Lung (tissue), 12 donors: ENCODE results near the gene CLDN1. TPM values are rescaled to one million over a fixed set of nuclear protein-coding genes. Genes with fewer than 3 reads are reported as not detected.

Experiments
- ATAC-seq: fragments of 200-7000 bp; cut with Tn5 transposase; one replicate; pipeline ENCODE4 v1.9.1; 2020; ENCODE audit warnings: moderate number of reproducible peaks; ENCODE audit not compliant: insufficient read depth, low FRiP score
- DNase-seq, 3 donors: peaks; one replicate each; pipeline ENCODE4 v3.0.0-alpha.2; 2013 to 2017
- H3K27ac ChIP-seq, 2 donors: one replicate each; pipeline ENCODE4 v1.5.1; 2013; ENCODE audit warnings: mild to moderate bottlenecking in 2 of 2, moderate library complexity in 2 of 2, control low read depth in 1 of 2, inconsistent platforms in 1 of 2, low read depth in 1 of 2, low read length in 1 of 2
- H3K27me3 ChIP-seq, 3 donors: one replicate each; pipeline ENCODE4 v1.5.1; 2013; ENCODE audit warnings: low read length in 2 of 3; ENCODE audit not compliant: control insufficient read depth in 3 of 3, insufficient read depth in 3 of 3
- H3K36me3 ChIP-seq, 4 donors: one replicate each; pipeline ENCODE4 v1.5.1; 2013; ENCODE audit warnings: low read length in 4 of 4, mild to moderate bottlenecking in 1 of 4, moderate library complexity in 1 of 4; ENCODE audit not compliant: control insufficient read depth in 4 of 4, insufficient read depth in 4 of 4
- H3K4me1 ChIP-seq, 5 donors: one replicate each; pipeline ENCODE4 v1.5.1; 2013; ENCODE audit warnings: low read length in 5 of 5, mild to moderate bottlenecking in 2 of 5, moderate library complexity in 1 of 5; ENCODE audit not compliant: control insufficient read depth in 5 of 5, insufficient read depth in 5 of 5
- H3K4me3 ChIP-seq: one replicate; pipeline ENCODE4 v1.5.1; 2013; ENCODE audit warnings: mild to moderate bottlenecking, control low read depth, moderate library complexity
- H3K9ac ChIP-seq, 2 donors: one replicate each; pipeline ENCODE4 v1.5.1; 2013; ENCODE audit warnings: low read length in 2 of 2, control low read depth in 1 of 2; ENCODE audit not compliant: insufficient read depth in 1 of 2
- H3K9me3 ChIP-seq, 4 donors: one replicate each; pipeline ENCODE4 v1.5.1; 2013; ENCODE audit warnings: low read length in 3 of 4, mild to moderate bottlenecking in 1 of 4, moderate library complexity in 1 of 4; ENCODE audit not compliant: control insufficient read depth in 4 of 4, insufficient read depth in 3 of 4
- WGBS, 2 donors: extraction: QIAGEN DNeasy Blood & Tissue Kit; methylation state at CpG; one replicate each; pipeline ENCODE4 v1.1.7; 2013; 5-methylcytosine and 5-hydroxymethylcytosine counted together
- polyA plus RNA-seq, 2 donors: library from polyadenylated mRNA; stranded (reverse); fragments of 200-250 nt; gene quantifications; one replicate each; pipeline ENCODE4 v1.2.1, GENCODE V29; 2013
- total RNA-seq, 2 donors: library from RNA; depleted of rRNA in 1 of 2; stranded (reverse); fragments of >200 nt in 1 of 2; gene quantifications; one replicate each; pipeline ENCODE4 v1.2.1, GENCODE V29; 2014 to 2021
- TF ChIP-seq, protein P1 (sequence below): IDR thresholded peaks from 2 replicates; pipeline ENCODE4 v1.5.1; 2012; ENCODE audit warnings: mild to moderate bottlenecking; ENCODE audit errors: control extremely low read depth, extremely low read depth
- donor health status: control.
- donor health status: control.
- donor health status: Bipolar disorder and iron deficiency.
- donor health status: healthy.
- donor health status: DM: yes; HTN: yes; CAD: no.

CLDN1 gene
- total and polyA plus RNA-seq, 4 donors: 7.1 to 29.8 (median 13.4) TPM

DNA sequence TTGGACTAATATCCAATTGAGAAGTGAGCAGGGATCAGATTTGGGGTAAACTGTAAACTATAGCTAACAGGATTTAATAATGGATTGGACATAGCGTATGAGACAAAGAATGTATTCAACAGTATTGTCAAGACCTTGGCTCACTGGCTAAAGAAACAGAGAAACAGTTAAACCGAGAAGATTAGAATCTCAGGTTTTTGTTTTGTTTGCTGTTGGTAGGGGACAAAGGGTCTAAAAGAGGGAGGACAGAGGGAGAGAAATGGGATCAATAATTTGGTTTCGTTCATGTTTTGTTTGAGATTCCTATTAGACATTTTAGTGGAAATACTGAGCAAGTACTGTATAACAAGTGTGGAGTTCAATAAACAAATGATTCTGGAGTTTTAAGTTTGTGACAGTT is 28.6 kb downstream of the CLDN1 start:
- no peaks in the 10 kb centered on the region for H3K4me1 ChIP-seq
- H3K9me3 ChIP-seq: peaks cover 0 to 8% (median 1%) of the 10 kb centered on the region in 4 donors
- no peak for DNase-seq
- no peaks in the 10 kb centered on the region for H3K27me3 ChIP-seq
- ATAC-seq: no peak
- WGBS, 2 donors: 90 to 92% methylated on average over 3 of the region's 3 CpGs
- no peak overlapping the region for H3K27ac ChIP-seq
- H3K4me3 ChIP-seq: no peak overlapping the region
- no peak overlapping the region for H3K9ac ChIP-seq
- H3K36me3 ChIP-seq: no peaks in the 10 kb centered on the region
- TF ChIP-seq, protein P1, sequence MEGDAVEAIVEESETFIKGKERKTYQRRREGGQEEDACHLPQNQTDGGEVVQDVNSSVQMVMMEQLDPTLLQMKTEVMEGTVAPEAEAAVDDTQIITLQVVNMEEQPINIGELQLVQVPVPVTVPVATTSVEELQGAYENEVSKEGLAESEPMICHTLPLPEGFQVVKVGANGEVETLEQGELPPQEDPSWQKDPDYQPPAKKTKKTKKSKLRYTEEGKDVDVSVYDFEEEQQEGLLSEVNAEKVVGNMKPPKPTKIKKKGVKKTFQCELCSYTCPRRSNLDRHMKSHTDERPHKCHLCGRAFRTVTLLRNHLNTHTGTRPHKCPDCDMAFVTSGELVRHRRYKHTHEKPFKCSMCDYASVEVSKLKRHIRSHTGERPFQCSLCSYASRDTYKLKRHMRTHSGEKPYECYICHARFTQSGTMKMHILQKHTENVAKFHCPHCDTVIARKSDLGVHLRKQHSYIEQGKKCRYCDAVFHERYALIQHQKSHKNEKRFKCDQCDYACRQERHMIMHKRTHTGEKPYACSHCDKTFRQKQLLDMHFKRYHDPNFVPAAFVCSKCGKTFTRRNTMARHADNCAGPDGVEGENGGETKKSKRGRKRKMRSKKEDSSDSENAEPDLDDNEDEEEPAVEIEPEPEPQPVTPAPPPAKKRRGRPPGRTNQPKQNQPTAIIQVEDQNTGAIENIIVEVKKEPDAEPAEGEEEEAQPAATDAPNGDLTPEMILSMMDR: no peak

DNA sequence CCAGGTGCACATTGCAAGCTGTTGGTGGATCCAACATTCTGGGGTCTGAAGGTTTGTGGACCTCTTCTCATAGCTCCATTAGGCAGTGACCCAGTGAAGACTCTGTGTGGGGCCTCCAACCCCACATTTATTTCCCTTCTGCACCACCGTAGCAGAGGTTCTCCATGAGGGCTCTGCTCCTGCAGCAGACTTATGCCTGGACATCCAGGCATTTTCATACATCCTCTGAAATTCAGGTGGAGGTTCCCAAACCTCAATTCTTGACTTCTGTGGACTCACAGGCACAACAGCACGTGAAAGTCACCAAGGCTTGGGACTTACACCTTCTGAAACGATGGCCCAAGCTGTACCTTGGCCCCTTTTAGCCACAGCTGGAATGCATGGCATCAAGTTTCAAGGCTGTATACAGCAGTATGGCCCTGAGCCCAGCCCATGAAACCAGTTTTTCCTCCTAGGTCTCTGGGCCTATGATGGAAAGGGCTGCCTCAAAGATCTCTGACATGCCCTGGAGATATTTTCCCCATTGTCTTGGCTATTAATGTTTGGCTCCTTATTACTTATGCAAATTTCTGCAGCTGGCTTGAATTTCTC is 30.2 kb downstream of the CLDN1 start:
- no peak overlapping the region for H3K27ac ChIP-seq
- ATAC-seq (no peak), DNase-seq (no peak)
- no peaks in the 10 kb centered on the region for H3K4me1 ChIP-seq
- H3K27me3 ChIP-seq: no peaks in the 10 kb centered on the region
- H3K9me3 ChIP-seq: peaks cover 0 to 10% (median 2%) of the 10 kb centered on the region in 4 donors
- 83 to 87% methylated on average over 3 of the region's 3 CpGs for WGBS, 2 donors
- H3K9ac ChIP-seq: no peak overlapping the region
- no peak overlapping the region for H3K4me3 ChIP-seq
- H3K36me3 ChIP-seq: no peaks in the 10 kb centered on the region
- TF ChIP-seq, protein P1: no peak

DNA sequence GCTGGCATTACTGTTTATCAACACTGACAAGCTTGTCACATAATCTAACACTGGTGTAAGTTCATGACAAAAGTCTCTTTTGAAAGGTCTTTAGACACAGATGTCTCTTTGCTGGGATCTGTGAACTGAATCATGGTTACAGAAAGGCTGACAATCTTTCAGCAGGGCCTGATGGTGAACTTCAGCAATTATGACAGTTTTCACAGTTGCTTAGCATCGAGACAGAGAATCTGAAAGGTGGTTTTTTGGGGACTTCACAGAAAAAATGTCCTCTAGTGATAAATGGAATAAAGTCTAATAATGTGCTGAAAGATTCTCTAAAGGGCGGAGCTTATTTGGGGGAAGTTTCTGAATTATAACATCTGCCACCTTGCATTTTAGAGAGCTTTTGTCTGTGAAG is 32.3 kb downstream of the CLDN1 start:
- peaks cover 0 to 10% (median 4%) of the 10 kb centered on the region in 4 donors for H3K9me3 ChIP-seq
- no peak overlapping the region for H3K4me3 ChIP-seq
- no peak overlapping the region for H3K9ac ChIP-seq
- no peaks in the 10 kb centered on the region for H3K36me3 ChIP-seq
- no peaks in the 10 kb centered on the region for H3K4me1 ChIP-seq
- no peaks in the 10 kb centered on the region for H3K27me3 ChIP-seq
- no peak for ATAC-seq
- no peak overlapping the region for H3K27ac ChIP-seq
- WGBS, 2 donors: 74 to 89% methylated on average over 2 of the region's 2 CpGs
- TF ChIP-seq, protein P1: no peak
- no peak for DNase-seq

DNA sequence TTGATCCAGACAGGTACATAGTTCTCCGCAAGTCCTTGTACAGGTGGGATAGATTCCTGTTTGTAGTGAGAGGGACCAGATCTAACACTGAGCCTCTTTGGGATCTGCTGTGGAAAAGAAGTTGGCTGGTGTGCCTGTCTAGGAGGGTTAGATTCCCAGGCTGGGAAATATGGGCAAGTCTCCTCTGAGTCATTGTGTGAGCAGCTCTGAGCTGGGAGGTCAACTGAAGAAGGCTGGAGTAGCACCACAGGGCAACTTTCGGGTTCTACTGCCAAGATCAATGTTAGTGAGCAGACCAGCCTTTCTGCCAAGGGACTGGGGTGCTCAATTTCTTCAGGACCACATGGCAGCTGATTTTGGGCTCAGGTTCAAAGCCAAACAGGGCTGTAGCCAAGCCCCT is 33.4 kb downstream of the CLDN1 start:
- no peak overlapping the region for H3K4me3 ChIP-seq
- H3K27me3 ChIP-seq: no peaks in the 10 kb centered on the region
- 95 to 97% methylated on average over 2 of the region's 2 CpGs for WGBS, 2 donors
- no peak overlapping the region for H3K27ac ChIP-seq
- H3K4me1 ChIP-seq: no peaks in the 10 kb centered on the region
- ATAC-seq (no peak), DNase-seq (no peak)
- TF ChIP-seq, protein P1: no peak
- H3K36me3 ChIP-seq: no peaks in the 10 kb centered on the region
- peaks cover 0 to 10% (median 4%) of the 10 kb centered on the region in 4 donors for H3K9me3 ChIP-seq
- no peak overlapping the region for H3K9ac ChIP-seq
